HG03159 (cell line): ENCODE measurements around the gene MEGF8.

Experiments used
- ATAC-seq: cut with Tn5 transposase; IDR thresholded peaks from one replicate; pipeline ENCODE4 v1.9.1; 2021; ENCODE audit warnings: mild to moderate bottlenecking, moderate library complexity; ENCODE audit not compliant: unreplicated experiment

MEGF8 gene

GRCh38 chr19:42353341-42354015 is 28.0 kb downstream of the MEGF8 start:
- ATAC-seq = no peak

- no peak for ATAC-seq
Measured at GRCh38 chr19:42355896-42356295, 30.5 kb downstream of the MEGF8 start.

- ATAC-seq = no peak
Measured at GRCh38 chr19:42356686-42357085, 31.3 kb downstream of the MEGF8 start.

GRCh38 chr19:42357290-42357689 is 31.9 kb downstream of the MEGF8 start:
- ATAC-seq = no peak

GRCh38 chr19:42360787-42361544 is 35.5 kb downstream of the MEGF8 start:
- ATAC-seq = no peak

GRCh38 chr19:42361545-42361910 is 36.1 kb downstream of the MEGF8 start:
- no peak for ATAC-seq

- no peak for ATAC-seq
Measured at GRCh38 chr19:42362342-42362741, 36.9 kb downstream of the MEGF8 start.

GRCh38 chr19:42362891-42363440 is 37.5 kb downstream of the MEGF8 start:
- ATAC-seq = no peak

GRCh38 chr19:42363614-42364346 is 38.3 kb downstream of the MEGF8 start:
- ATAC-seq = no peak

GRCh38 chr19:42366673-42367072 is 41.2 kb downstream of the MEGF8 start:
- no peak for ATAC-seq

GRCh38 chr19:42367929-42368328 is 42.5 kb downstream of the MEGF8 start:
- ATAC-seq = no peak

- no peak for ATAC-seq
Measured at GRCh38 chr19:42368360-42368759, 42.9 kb downstream of the MEGF8 start.

- ATAC-seq = no peak
Measured at GRCh38 chr19:42368765-42369164, 43.3 kb downstream of the MEGF8 start.

- ATAC-seq = no peak
Measured at GRCh38 chr19:42369433-42370067, 44.1 kb downstream of the MEGF8 start.

GRCh38 chr19:42370068-42370520 is 44.7 kb downstream of the MEGF8 start:
- no peak for ATAC-seq

GRCh38 chr19:42370626-42371175 is 45.3 kb downstream of the MEGF8 start:
- no peak for ATAC-seq

- ATAC-seq = no peak
Measured at GRCh38 chr19:42374826-42375376, 49.5 kb downstream of the MEGF8 start.

- no peak for ATAC-seq
Measured at GRCh38 chr19:42375415-42376176, 50.2 kb downstream of the MEGF8 start.

- no peak for ATAC-seq
Measured at GRCh38 chr19:42376177-42376555, 50.7 kb downstream of the MEGF8 start.
